Medulla oblongata (tissue), 1 donor: Measurements from ENCODE around the gene DACH1.

Source experiments
- DNase-seq: peaks from one replicate; pipeline ENCODE4 v3.0.0-alpha.2; 2015; ENCODE audit errors: extremely low spot score

The DACH1 gene

GRCh38 chr13:71395053-71395452 lies 472.0 kb downstream of the DACH1 start:
- no peak for DNase-seq

GRCh38 chr13:71394176-71394575 lies 472.8 kb downstream of the DACH1 start:
- DNase-seq: no peak
